Liver (tissue), 9 donors: ENCODE data around the gene KMT2E. TPM values are rescaled to one million over a fixed set of nuclear protein-coding genes. Genes with fewer than 3 reads are reported as not detected.

Experiments used
- DNase-seq: peaks from one replicate; pipeline ENCODE4 v3.0.0-alpha.2; 2017; ENCODE audit warnings: low spot score
- H3K27ac ChIP-seq, 2 donors: one replicate each; pipeline ENCODE4 v1.7.0; 2013; ENCODE audit warnings: inconsistent platforms in 2 of 2, low read length in 2 of 2, control low read depth in 1 of 2, low read depth in 1 of 2, mild to moderate bottlenecking in 1 of 2
- H3K27me3 ChIP-seq, 4 donors: one replicate each; pipeline versions ENCODE4 v1.6.1 to v1.7.0; 2013; ENCODE audit warnings: low read length in 3 of 4, inconsistent platforms in 1 of 4, mild to moderate bottlenecking in 1 of 4, moderate library complexity in 1 of 4; ENCODE audit not compliant: control insufficient read depth in 4 of 4, insufficient read depth in 4 of 4
- H3K36me3 ChIP-seq, 4 donors: one replicate each; pipeline versions ENCODE4 v1.6.1 to v1.7.0; 2013; ENCODE audit warnings: low read length in 3 of 4, mild to moderate bottlenecking in 3 of 4, low read depth in 1 of 4, moderate library complexity in 1 of 4; ENCODE audit not compliant: control insufficient read depth in 4 of 4, insufficient read depth in 3 of 4
- H3K4me1 ChIP-seq, 4 donors: one replicate each; pipeline versions ENCODE4 v1.6.1 to v1.7.0; 2013; ENCODE audit warnings: low read length in 3 of 4, mild to moderate bottlenecking in 3 of 4, moderate library complexity in 1 of 4; ENCODE audit not compliant: control insufficient read depth in 4 of 4, insufficient read depth in 4 of 4
- H3K4me3 ChIP-seq, 3 donors: one replicate each; pipeline versions ENCODE4 v1.6.1 to v1.7.0; 2013; ENCODE audit warnings: low read length in 3 of 3, control low read depth in 1 of 3, low read depth in 1 of 3, mild to moderate bottlenecking in 1 of 3
- H3K9ac ChIP-seq, 2 donors: one replicate each; pipeline ENCODE4 v1.7.0; 2013; ENCODE audit warnings: low read length in 2 of 2, mild to moderate bottlenecking in 2 of 2, moderate library complexity in 2 of 2, control low read depth in 1 of 2, low read depth in 1 of 2
- H3K9me3 ChIP-seq, 4 donors: one replicate each; pipeline versions ENCODE4 v1.6.1 to v1.7.0; 2013; ENCODE audit warnings: low read length in 3 of 4; ENCODE audit not compliant: control insufficient read depth in 4 of 4
- CTCF ChIP-seq: fragments of 150-350 bp; IDR thresholded peaks from 2 replicates; pipeline ENCODE4 v1.5.1; 2017; ENCODE audit warnings: improper control_type of control experiment, low read depth, low read length; ENCODE audit not compliant: missing input control
- EGR1 ChIP-seq, 2 donors: IDR thresholded peaks; 2 replicates each; pipeline ENCODE4 v1.6.1; 2016 to 2018; ENCODE audit warnings: antibody characterized with exemption in 2 of 2, low read depth in 2 of 2
- FOXA1 ChIP-seq: IDR thresholded peaks from 2 replicates; pipeline ENCODE4 v1.6.1; 2016; ENCODE audit warnings: antibody characterized with exemption
- FOXA2 ChIP-seq: IDR thresholded peaks from 2 replicates; pipeline ENCODE4 v1.6.1; 2016; ENCODE audit warnings: antibody characterized with exemption
- GABPA ChIP-seq, 2 donors: IDR thresholded peaks in 1 of 2; conservative IDR thresholded peaks in 1 of 2; 2 replicates each; pipeline ENCODE4 v1.6.1; 2016; ENCODE audit warnings: antibody characterized with exemption in 2 of 2, mild to moderate bottlenecking in 1 of 2, moderate library complexity in 1 of 2
- HNF4A ChIP-seq, 2 donors: conservative IDR thresholded peaks; 2 replicates each; pipeline ENCODE4 v1.6.1; 2016; ENCODE audit warnings: antibody characterized with exemption in 2 of 2, mild to moderate bottlenecking in 2 of 2
- HNF4G ChIP-seq: IDR thresholded peaks from 2 replicates; pipeline ENCODE4 v1.6.1; 2016; ENCODE audit warnings: antibody characterized with exemption
- JUND ChIP-seq, 2 donors: IDR thresholded peaks; 2 replicates each; pipeline ENCODE4 v1.6.1; 2016; ENCODE audit warnings: antibody characterized with exemption in 2 of 2
- RAD21 ChIP-seq, 2 donors: IDR thresholded peaks; 2 replicates each; pipeline ENCODE4 v1.6.1; 2016; ENCODE audit warnings: antibody characterized with exemption in 2 of 2, mild to moderate bottlenecking in 2 of 2
- RXRA ChIP-seq, 2 donors: IDR thresholded peaks; 2 replicates each; pipeline ENCODE4 v1.6.1; 2017 to 2018; ENCODE audit warnings: antibody characterized with exemption in 2 of 2, mild to moderate bottlenecking in 1 of 2
- SP1 ChIP-seq: IDR thresholded peaks from 2 replicates; pipeline ENCODE4 v1.6.1; 2018; ENCODE audit warnings: antibody characterized with exemption, mild to moderate bottlenecking
- TAF1 ChIP-seq: conservative IDR thresholded peaks from 2 replicates; pipeline ENCODE4 v1.6.1; 2016; ENCODE audit warnings: antibody characterized with exemption, mild to moderate bottlenecking
- YY1 ChIP-seq: IDR thresholded peaks from 2 replicates; pipeline ENCODE4 v1.6.1; 2016; ENCODE audit warnings: antibody characterized with exemption, mild to moderate bottlenecking
- WGBS: extraction: QIAGEN DNeasy Blood & Tissue Kit; methylation state at CpG from one replicate; pipeline ENCODE4 v1.1.7; 2013; 5-methylcytosine and 5-hydroxymethylcytosine counted together
- polyA plus RNA-seq, 2 donors: library from polyadenylated mRNA; stranded (reverse) in 1 of 2; unstranded in 1 of 2; fragments of 200-250 nt in 1 of 2; fragments of >200 nt in 1 of 2; fragmentation: Nextera tagmentation in 1 of 2; extraction: Ambion mirVana in 1 of 2; gene quantifications; one replicate each; pipeline versions ENCODE4 v1.2.1 to v1.2.3, GENCODE V29; 2013 to 2015
- total RNA-seq, 2 donors: library from RNA; depleted of rRNA; stranded (reverse); fragments of >200 nt; gene quantifications; one replicate each; pipeline ENCODE4 v1.2.3, GENCODE V29; 2014
- TF ChIP-seq, protein P1 (sequence below): IDR thresholded peaks from 2 replicates; pipeline ENCODE4 v1.6.1; 2016; ENCODE audit warnings: antibody characterized with exemption, mild to moderate bottlenecking
- TF ChIP-seq, protein P2 (sequence below): IDR thresholded peaks from 2 replicates; pipeline ENCODE4 v1.6.1; 2016; ENCODE audit warnings: antibody characterized with exemption
- TF ChIP-seq, protein P3 (sequence below): IDR thresholded peaks from 2 replicates; pipeline ENCODE4 v1.6.1; 2016; ENCODE audit warnings: antibody characterized with exemption
- donor health status: healthy.
- donor health status: healthy.
- donor health status: healthy.
- donor health status: healthy.
- donor health status: healthy.

KMT2E gene
- total and polyA plus RNA-seq, 4 donors = 7.1 to 55.6 (median 42.4) TPM

- Histone ChIP-seq H3K27ac (no peak overlapping the region), H3K9me3 (no peaks in the 10 kb centered on the region), H3K4me1 (peaks cover 4 to 36% (median 24%) of the 10 kb centered on the region in 4 donors), H3K27me3 (no peaks in the 10 kb centered on the region), H3K36me3 (no peaks in the 10 kb centered on the region), H3K4me3 (no peak overlapping the region), H3K9ac (no peak overlapping the region)
- no peak for DNase-seq
- WGBS = 52% methylated on average over 1 of the region's 1 CpG
- TF ChIP-seq, protein P1, sequence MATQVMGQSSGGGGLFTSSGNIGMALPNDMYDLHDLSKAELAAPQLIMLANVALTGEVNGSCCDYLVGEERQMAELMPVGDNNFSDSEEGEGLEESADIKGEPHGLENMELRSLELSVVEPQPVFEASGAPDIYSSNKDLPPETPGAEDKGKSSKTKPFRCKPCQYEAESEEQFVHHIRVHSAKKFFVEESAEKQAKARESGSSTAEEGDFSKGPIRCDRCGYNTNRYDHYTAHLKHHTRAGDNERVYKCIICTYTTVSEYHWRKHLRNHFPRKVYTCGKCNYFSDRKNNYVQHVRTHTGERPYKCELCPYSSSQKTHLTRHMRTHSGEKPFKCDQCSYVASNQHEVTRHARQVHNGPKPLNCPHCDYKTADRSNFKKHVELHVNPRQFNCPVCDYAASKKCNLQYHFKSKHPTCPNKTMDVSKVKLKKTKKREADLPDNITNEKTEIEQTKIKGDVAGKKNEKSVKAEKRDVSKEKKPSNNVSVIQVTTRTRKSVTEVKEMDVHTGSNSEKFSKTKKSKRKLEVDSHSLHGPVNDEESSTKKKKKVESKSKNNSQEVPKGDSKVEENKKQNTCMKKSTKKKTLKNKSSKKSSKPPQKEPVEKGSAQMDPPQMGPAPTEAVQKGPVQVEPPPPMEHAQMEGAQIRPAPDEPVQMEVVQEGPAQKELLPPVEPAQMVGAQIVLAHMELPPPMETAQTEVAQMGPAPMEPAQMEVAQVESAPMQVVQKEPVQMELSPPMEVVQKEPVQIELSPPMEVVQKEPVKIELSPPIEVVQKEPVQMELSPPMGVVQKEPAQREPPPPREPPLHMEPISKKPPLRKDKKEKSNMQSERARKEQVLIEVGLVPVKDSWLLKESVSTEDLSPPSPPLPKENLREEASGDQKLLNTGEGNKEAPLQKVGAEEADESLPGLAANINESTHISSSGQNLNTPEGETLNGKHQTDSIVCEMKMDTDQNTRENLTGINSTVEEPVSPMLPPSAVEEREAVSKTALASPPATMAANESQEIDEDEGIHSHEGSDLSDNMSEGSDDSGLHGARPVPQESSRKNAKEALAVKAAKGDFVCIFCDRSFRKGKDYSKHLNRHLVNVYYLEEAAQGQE = no peak
- TF ChIP-seq EGR1 (IDR thresholded peaks at IDR 0.05; ENCODE audit: low read depth in 2 of 2) (no peak), FOXA2 (no peak), FOXA1 (no peak), CTCF (no peak), HNF4A (conservative IDR thresholded peaks at IDR 0.05) (no peak), RAD21 (IDR thresholded peaks at IDR 0.05) (no peak), GABPA (IDR thresholded peaks at IDR 0.05 in 1 of 2, conservative IDR thresholded peaks at IDR 0.05 in 1 of 2) (no peak), JUND (IDR thresholded peaks at IDR 0.05) (no peak)
- TF ChIP-seq, protein P2, sequence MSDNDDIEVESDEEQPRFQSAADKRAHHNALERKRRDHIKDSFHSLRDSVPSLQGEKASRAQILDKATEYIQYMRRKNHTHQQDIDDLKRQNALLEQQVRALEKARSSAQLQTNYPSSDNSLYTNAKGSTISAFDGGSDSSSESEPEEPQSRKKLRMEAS = no peak
Observed at GRCh38 chr7:104981672-104982037, 32.4 kb upstream of the KMT2E start.

DNA sequence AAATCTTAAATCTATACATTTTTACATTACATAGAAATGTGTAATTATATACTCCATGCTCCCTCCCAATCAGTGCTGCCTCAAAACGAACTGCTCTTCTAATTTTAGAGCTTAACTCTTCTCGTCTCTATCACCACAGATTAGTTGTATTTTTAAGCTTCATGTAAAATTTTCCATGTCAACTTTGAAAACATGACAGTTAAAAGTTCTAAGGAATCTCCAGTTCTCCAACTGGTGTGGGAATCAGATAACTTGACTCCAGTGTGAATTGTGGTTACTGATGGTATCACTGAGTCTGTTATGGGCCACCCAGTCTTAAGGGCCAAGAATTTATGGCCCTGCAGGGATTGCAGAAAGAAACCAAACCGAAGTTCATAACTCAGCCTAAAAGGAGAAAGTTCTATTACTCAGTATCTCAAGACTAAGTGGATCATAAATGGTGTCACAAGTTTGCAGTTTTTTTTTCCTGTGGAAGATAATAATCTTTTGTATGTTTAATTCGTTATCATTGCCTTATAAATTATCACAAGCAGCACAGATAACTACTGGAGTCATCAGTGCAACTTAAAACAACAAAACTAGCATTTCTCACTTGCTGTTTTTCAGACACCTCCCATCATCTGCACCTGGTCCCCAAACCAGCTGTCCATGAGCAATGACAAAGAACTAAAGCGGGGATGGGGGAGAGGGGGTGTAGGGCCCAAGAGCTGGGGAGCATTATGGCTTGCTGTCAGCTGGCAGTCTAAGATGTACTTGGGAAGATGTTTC, 31.5 kb upstream of the KMT2E start:
- no peak overlapping the region for H3K4me3 ChIP-seq
- WGBS = 59% methylated on average over 5 of the region's 5 CpGs
- H3K4me1 ChIP-seq = peaks cover 4 to 36% (median 24%) of the 10 kb centered on the region in 4 donors
- peak overlapping the region in 1 of 2 donors; percentile 84 for H3K9ac ChIP-seq
- peak overlapping the region; percentile 92 to 97 for H3K27ac ChIP-seq
- H3K27me3 ChIP-seq = no peaks in the 10 kb centered on the region
- DNase-seq = no peak
- no peaks in the 10 kb centered on the region for H3K9me3 ChIP-seq
- H3K36me3 ChIP-seq = no peaks in the 10 kb centered on the region
- no peak for TF ChIP-seq EGR1 (IDR thresholded peaks at IDR 0.05; ENCODE audit: low read depth in 2 of 2)
- TF ChIP-seq, protein P1 = no peak
- no peak for TF ChIP-seq GABPA (IDR thresholded peaks at IDR 0.05 in 1 of 2, conservative IDR thresholded peaks at IDR 0.05 in 1 of 2)
- TF ChIP-seq YY1 = no peak
- TF ChIP-seq JUND (IDR thresholded peaks at IDR 0.05) = no peak
- no peak for TF ChIP-seq TAF1
- TF ChIP-seq, protein P3, sequence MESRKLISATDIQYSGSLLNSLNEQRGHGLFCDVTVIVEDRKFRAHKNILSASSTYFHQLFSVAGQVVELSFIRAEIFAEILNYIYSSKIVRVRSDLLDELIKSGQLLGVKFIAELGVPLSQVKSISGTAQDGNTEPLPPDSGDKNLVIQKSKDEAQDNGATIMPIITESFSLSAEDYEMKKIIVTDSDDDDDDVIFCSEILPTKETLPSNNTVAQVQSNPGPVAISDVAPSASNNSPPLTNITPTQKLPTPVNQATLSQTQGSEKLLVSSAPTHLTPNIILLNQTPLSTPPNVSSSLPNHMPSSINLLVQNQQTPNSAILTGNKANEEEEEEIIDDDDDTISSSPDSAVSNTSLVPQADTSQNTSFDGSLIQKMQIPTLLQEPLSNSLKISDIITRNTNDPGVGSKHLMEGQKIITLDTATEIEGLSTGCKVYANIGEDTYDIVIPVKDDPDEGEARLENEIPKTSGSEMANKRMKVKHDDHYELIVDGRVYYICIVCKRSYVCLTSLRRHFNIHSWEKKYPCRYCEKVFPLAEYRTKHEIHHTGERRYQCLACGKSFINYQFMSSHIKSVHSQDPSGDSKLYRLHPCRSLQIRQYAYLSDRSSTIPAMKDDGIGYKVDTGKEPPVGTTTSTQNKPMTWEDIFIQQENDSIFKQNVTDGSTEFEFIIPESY = no peak
- TF ChIP-seq, protein P2 = no peak
- no peak for TF ChIP-seq CTCF
- no peak for TF ChIP-seq FOXA2
- TF ChIP-seq HNF4G = no peak
- no peak for TF ChIP-seq SP1
- no peak for TF ChIP-seq RXRA (IDR thresholded peaks at IDR 0.05)
